Bronchial epithelial cell (primary cell): ENCODE data around the gene PRKCB. TPM values are rescaled to one million over a fixed set of nuclear protein-coding genes. Genes with fewer than 3 reads are reported as not detected.

ENCODE experiments used
- DNase-seq: peaks from one replicate; pipeline ENCODE4 v3.0.0-alpha.2; 2010; ENCODE audit warnings: low read depth
- FAIRE-seq: peaks from 2 replicates; lab custom pipeline; 2011; peaks lifted over from hg19 to GRCh38; lab: Jason Lieb, UNC
- H3K27me3 ChIP-seq: 2 replicates; pipeline ENCODE4 v1.5.1; 2011; ENCODE audit warnings: low read length; ENCODE audit not compliant: control insufficient read depth, insufficient read depth
- H3K36me3 ChIP-seq: 2 replicates; pipeline ENCODE4 v1.5.1; 2011; ENCODE audit warnings: low read length; ENCODE audit not compliant: control insufficient read depth, insufficient read depth
- H3K4me3 ChIP-seq: 2 replicates; pipeline ENCODE4 v1.5.1; 2011; ENCODE audit warnings: mild to moderate bottlenecking, low read depth, low read length, control low read depth
- total RNA-seq: library from RNA; depleted of rRNA; stranded (reverse); fragments of >200 nt; gene quantifications from 2 replicates; pipeline ENCODE4 v1.2.1, GENCODE V29; 2014
- TF ChIP-seq, protein P1 (sequence below): IDR thresholded peaks from 2 replicates; pipeline ENCODE4 v1.5.1; 2011; ENCODE audit warnings: mild to moderate bottlenecking, moderate library complexity, low read length, control low read depth, inconsistent platforms; ENCODE audit not compliant: insufficient read depth, severe bottlenecking

The PRKCB gene
- total RNA-seq, 1 donor from 2014 or later, result not detected

DNA sequence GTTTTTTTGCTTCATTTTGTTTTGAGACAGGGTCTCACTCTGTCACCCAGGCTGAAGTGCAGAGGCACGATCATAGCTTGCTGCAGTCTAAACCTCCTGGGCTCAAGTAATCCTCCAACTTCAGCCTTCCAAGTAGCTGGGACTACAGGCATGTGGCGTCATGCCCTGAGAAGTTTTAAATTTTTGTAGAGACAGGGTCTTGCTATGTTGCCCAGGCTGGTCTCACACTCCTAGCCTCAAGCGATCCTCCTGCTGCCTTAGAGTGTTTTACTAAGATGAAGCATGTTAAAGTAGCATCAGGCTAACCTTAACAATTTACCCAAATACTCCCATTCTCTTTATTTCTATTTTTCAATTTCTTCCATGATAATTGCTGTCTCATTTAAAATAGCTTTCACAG, 371.1 kb downstream of the PRKCB start:
- TF ChIP-seq, protein P1, sequence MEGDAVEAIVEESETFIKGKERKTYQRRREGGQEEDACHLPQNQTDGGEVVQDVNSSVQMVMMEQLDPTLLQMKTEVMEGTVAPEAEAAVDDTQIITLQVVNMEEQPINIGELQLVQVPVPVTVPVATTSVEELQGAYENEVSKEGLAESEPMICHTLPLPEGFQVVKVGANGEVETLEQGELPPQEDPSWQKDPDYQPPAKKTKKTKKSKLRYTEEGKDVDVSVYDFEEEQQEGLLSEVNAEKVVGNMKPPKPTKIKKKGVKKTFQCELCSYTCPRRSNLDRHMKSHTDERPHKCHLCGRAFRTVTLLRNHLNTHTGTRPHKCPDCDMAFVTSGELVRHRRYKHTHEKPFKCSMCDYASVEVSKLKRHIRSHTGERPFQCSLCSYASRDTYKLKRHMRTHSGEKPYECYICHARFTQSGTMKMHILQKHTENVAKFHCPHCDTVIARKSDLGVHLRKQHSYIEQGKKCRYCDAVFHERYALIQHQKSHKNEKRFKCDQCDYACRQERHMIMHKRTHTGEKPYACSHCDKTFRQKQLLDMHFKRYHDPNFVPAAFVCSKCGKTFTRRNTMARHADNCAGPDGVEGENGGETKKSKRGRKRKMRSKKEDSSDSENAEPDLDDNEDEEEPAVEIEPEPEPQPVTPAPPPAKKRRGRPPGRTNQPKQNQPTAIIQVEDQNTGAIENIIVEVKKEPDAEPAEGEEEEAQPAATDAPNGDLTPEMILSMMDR, result no peak
- Histone ChIP-seq H3K27me3 (no peaks in the 10 kb centered on the region), H3K36me3 (no peaks in the 10 kb centered on the region), H3K4me3 (no peak overlapping the region)
- DNase-seq (no peak), FAIRE-seq (no peak)

- TF ChIP-seq, protein P1, result no peak
- Histone ChIP-seq H3K4me3 (no peak overlapping the region), H3K36me3 (no peaks in the 10 kb centered on the region), H3K27me3 (no peaks in the 10 kb centered on the region)
- DNase-seq (no peak), FAIRE-seq (no peak)
Measured at GRCh38 chr16:24208710-24209109, 372.9 kb downstream of the PRKCB start.

DNA sequence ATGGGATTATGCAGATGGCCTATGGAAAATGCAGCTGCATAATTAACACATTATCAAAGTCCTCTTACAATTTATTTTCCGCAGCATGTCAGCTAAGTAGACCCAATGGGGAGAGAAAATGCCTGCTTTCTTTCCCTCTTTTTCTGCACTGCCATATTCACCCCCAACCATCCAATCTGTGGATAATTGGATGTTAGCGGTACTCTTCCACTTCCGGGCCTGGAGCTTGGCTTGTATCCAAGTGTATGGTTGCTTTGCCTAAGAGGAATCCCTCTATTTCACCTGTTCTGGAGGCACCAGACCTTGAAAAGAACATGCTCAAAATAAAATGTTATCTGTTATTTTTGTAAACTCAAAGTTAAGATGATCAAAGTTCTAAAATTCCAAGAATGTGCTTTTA, 379.2 kb downstream of the PRKCB start:
- DNase-seq (no peak), FAIRE-seq (no peak)
- Histone ChIP-seq H3K36me3 (no peaks in the 10 kb centered on the region), H3K4me3 (no peak overlapping the region), H3K27me3 (no peaks in the 10 kb centered on the region)
- TF ChIP-seq, protein P1, result no peak

GRCh38 chr16:24216961-24217360, 381.2 kb downstream of the PRKCB start:
- TF ChIP-seq, protein P1, result no peak
- FAIRE-seq (no peak), DNase-seq (no peak)
- Histone ChIP-seq H3K27me3 (no peaks in the 10 kb centered on the region), H3K36me3 (no peaks in the 10 kb centered on the region), H3K4me3 (no peak overlapping the region)

DNA sequence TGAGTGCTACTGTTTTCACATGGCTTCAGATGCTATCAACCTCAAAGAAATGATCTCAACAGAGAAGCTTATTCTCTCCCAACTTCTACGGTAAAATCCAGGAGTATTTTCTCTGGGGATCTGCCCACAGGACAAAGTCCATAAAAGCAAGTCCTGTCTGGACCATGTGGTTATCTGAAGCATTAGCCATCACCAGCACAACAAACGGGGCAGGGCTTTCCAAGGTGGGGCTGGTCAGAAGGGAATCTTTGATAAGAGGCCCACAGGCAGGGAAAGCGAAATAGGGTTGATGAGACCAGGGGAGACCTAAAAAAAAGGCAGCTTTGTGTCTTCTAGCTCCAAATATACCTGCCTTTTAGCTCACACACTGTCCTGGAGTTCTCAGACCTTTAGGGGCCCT, 381.7 kb downstream of the PRKCB start:
- DNase-seq, result no peak
- TF ChIP-seq, protein P1, result no peak
- no peaks in the 10 kb centered on the region for H3K36me3 ChIP-seq
- H3K27me3 ChIP-seq, result no peaks in the 10 kb centered on the region
- H3K4me3 ChIP-seq, result no peak overlapping the region
- no peak for FAIRE-seq

GRCh38 chr16:24218299-24218698, 382.5 kb downstream of the PRKCB start:
- H3K27me3 ChIP-seq, result no peaks in the 10 kb centered on the region
- no peak for FAIRE-seq

More at GRCh38 chr16:24218299-24218698, 382.5 kb downstream of the PRKCB start:
- Histone ChIP-seq H3K4me3 (no peak overlapping the region), H3K36me3 (no peaks in the 10 kb centered on the region)
- TF ChIP-seq, protein P1, result no peak
- DNase-seq, result no peak
